GM20000 (cell line): ENCODE data around the gene PRR33.

Experiments
- DNase-seq: peaks from one replicate; pipeline ENCODE4 v3.0.0; 2012; ENCODE audit warnings: low spot score
- TF ChIP-seq, protein P1 (sequence below): IDR thresholded peaks from 2 replicates; pipeline ENCODE4 v1.5.1; 2012; ENCODE audit warnings: mild to moderate bottlenecking, control low read depth; ENCODE audit errors: extremely low read depth, missing control alignments

PRR33 gene

DNA sequence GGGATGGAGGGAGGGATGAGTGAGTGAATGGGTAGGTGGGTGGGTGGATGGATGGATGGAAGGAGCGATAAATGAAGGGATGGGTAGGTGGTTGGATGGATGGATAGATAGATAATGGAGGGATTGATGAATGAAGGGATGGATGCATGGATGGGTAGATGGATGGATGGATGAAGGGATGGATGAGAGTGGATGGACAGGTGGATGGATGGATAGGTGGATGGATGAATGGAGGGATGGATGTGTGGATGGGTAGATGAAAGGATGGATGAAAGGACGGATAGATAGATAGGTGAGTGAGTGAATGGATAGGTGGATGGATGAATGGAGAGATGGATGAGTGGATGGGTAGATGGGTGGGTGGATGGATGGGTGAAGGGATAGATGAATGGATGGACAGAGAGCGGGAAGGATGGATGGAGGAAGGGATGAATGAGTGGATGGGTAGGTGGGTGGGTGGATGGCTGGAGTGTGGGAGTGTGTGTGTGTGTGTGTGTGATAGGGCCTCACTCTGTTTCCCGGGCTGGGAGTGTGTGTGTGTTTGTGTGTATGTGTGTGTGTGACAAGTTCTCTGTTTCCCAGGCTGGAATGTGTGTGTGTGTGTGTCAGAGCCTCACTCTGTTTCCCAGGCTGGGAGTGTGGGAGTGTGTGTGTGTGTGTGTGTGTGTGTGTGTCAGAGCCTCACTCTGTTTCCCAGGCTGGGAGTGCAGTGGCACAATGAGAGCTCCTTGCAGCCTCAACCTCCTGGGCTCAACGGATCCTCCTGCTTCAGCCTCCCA is 2.1 kb upstream of the PRR33 start:
- no peak for DNase-seq
- TF ChIP-seq, protein P1, sequence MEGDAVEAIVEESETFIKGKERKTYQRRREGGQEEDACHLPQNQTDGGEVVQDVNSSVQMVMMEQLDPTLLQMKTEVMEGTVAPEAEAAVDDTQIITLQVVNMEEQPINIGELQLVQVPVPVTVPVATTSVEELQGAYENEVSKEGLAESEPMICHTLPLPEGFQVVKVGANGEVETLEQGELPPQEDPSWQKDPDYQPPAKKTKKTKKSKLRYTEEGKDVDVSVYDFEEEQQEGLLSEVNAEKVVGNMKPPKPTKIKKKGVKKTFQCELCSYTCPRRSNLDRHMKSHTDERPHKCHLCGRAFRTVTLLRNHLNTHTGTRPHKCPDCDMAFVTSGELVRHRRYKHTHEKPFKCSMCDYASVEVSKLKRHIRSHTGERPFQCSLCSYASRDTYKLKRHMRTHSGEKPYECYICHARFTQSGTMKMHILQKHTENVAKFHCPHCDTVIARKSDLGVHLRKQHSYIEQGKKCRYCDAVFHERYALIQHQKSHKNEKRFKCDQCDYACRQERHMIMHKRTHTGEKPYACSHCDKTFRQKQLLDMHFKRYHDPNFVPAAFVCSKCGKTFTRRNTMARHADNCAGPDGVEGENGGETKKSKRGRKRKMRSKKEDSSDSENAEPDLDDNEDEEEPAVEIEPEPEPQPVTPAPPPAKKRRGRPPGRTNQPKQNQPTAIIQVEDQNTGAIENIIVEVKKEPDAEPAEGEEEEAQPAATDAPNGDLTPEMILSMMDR: no peak

DNA sequence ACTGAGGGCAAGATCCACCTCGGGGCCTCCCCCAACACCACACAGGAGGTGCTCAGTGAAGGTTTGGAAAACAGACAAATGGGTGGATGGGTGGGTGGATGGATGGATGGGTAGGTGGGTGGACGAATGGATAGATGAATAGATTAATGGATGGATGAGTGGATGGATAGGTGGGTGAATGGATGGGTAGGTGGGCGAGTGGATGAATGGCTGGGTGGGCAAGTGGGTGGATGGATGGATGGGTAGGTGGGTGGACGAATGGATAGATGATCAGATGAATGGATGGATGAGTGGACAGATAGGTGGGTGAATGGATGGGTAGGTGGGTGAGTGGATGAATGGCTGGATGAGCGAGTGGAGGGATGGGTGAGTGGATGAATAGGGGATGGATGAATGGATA is 863 bp upstream of the PRR33 start:
- DNase-seq: no peak
- TF ChIP-seq, protein P1: no peak

DNA sequence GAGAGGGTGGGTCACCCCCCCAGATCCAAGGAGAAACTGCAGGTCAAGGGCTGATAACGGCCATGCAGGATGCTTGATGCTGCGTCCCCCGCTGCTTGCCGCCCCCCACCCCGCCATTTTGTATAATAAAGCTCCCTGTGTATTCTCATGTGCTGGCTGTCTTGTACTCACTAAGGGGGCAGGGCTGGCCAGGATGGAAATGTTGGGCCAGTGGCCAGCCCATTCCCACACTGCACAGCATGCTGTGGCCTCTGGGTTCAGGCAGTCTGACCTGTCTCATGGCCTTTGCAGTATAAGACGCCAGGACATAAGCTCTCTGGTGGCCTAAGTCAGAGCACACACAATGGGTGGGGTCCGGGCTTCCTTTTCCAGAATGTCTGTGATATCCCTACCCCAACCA is 421 bp upstream of the PRR33 start:
- TF ChIP-seq, protein P1: no peak

DNA sequence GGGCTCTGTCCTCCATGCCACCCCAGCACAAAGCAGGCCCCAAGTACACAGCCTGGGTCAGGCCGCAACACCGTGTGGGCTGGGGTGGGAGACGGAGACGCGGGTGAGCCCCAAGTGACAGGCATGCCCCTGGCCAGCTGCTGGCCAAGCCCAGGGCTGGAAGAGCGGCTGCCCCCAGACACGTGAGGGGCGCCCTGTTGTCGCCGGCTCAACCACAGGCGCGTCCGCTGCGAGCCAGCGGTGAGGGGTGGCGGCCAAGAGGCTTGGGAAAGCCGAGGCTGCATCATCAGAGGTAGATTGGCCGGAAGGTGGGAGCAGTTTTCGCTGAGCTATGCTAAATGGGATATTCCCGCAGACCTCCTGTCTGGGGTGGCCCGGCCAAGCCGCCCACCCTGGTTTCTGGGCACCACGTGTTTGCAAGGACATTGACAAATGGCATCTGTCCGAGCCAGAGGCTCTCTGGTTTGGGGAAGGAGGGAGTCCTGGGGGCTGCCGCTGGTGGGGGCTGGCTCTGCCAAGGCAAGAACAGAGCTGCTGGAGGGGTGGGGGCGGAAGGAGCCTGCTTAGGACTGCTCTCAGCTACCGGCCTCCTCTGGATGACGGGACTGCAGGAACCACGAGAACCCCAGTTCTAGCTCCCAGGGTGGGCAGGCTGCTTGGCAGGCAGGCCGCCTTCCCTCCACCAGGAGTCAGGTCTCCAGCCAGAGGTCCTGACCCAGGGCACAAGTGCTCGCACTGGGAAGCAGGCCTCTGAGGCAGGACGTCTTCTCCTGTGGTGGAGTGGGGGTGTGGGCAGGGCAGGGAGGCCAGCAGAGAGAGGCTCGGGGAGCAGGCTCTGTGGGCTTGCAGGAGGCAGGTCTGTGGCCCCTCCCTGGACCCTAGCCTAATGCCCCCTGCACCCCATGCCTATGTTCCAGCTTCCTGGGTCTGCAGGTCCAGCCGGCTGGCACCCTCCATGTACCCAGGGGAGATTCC is 552 bp downstream of the PRR33 start:
- peak; percentile 34 for DNase-seq
- TF ChIP-seq, protein P1: no peak

More for the DNA sequence above, 421 bp upstream of the PRR33 start:
- no peak for DNase-seq

DNA sequence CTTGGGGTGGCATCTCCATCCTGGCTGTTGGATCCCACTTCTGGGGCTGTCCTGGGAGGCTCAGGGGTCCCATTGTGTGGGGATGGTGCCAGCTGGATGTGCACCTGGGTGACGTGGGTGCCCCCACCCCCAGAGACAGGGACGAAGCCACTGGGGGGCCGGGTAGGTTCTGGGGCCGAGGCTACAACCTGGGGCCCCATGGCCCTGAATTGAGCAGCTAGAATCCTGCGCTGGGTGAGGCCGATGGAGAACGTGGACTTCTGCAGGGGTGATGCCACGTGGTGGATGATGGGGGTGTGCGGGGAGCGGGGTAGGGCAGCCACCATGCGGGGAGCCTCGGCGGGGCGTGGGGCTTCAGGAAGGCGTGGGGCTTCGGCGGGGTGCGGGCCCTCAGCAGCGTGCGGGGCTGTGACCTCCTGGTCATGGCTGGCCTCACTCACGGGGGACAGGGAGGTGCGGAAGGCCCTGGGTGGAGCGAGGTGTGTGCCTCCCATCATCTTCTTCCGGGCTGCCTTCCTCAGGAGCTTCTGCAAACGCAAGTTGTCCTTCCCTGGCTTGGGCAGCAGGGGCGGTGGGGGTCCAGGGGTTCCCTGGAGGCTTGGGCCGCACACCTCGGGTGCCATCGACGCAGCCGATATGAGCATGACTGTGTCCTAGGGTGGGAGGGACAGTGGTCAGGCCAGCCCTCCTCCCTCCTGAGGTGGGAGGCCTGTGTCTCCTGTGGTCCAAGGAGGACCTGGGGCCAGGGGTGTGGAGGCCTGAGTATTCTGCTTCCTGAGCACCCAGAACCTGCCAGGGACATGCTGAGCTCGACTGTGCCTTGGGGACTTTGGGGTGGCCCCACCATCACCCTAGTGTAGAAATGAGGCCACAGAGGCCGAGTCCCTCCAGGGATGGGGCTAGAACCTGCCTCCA is 1.5 kb downstream of the PRR33 start:
- TF ChIP-seq, protein P1: no peak
- peak; percentile 47 for DNase-seq

DNA sequence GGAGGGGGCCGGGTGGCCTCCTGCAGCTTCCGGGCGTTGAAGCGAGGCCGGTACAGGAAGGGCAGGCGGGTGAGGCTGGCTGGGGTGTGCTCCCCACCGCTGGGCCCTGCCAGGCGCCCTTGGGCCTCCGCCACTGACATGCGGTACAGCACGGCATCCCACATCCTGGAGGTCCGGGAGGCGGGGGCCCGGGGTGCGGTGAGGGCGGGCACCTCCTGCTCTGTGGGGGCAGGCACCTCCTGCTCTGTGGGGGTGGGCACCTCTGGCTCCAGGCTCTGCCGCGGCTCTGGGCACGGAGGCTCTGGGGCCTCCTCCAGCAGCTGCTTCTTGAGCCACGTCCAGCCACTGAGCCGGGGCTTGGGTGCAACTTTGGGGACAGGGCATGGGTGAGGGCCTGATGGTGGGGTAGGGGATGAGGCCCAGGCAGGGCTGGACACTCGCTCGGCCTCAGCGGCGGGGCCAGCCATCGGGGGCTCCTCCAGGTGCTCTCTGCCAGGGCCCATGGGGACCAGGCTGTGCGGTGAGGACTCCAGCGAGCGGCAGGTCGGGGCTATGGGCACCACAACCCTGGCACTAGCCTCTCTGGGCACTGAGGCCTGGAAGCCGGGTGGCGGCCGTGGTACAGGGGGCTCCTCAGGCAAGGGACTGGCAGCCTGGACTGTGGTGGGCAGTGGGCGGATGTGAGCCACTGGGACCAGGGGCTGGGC is 2.3 kb downstream of the PRR33 start:
- DNase-seq: peak; percentile 19
- TF ChIP-seq, protein P1: no peak
